BLaER1 treated with 17β-estradiol and CSF1 and Interleukin-3, amounts not matched to agents 10 nM and 100 nM (cell line): ENCODE data around the gene GNG2.

ENCODE experiments used
- H3K27ac ChIP-seq, 11 experiments: shearing (Covaris generic); formaldehyde crosslinking; 2 replicates each; pipeline ENCODE4 v1.8.1; 2022
- H3K27me3 ChIP-seq, 11 experiments: shearing (Covaris generic); formaldehyde crosslinking; 2 replicates each; pipeline ENCODE4 v1.8.1; 2022
- H3K36me3 ChIP-seq, 11 experiments: shearing (Covaris generic); formaldehyde crosslinking; 2 replicates each; pipeline ENCODE4 v1.8.1; 2022
- H3K4me1 ChIP-seq, 10 experiments: shearing (Covaris generic); formaldehyde crosslinking; 2 replicates each; pipeline ENCODE4 v1.8.1; 2022
- H3K4me2 ChIP-seq, 11 experiments: shearing (Covaris generic); formaldehyde crosslinking; 2 replicates each; pipeline ENCODE4 v1.8.1; 2022
- H3K4me3 ChIP-seq, 10 experiments: shearing (Covaris generic); formaldehyde crosslinking; 2 replicates each; pipeline ENCODE4 v1.8.1; 2022
- H3K9ac ChIP-seq, 11 experiments: shearing (Covaris generic); formaldehyde crosslinking; 2 replicates each; pipeline ENCODE4 v1.8.1; 2022
- H3K9me3 ChIP-seq, 11 experiments: shearing (Covaris generic); formaldehyde crosslinking; replicated peaks in 1 of 11; 2 replicates each; pipeline ENCODE4 v1.8.1; 2022
- H4K20me1 ChIP-seq, 11 experiments: shearing (Covaris generic); formaldehyde crosslinking; 2 replicates each; pipeline ENCODE4 v1.8.1; 2022
- Cebpa-rat ChIP-seq, 11 experiments: shearing (Covaris generic); IDR thresholded peaks; 2 replicates each; pipeline ENCODE4 v1.8.1; 2022

The GNG2 gene

GRCh38 chr14:51860164-51860824, at the start of gene GNG2:
TSS of gene GNG2 (plus strand) at chr14:51860612. CDS start at chr14:51950679, 90,067 bp downstream.
- H3K27me3 ChIP-seq, result no peaks in the 10 kb centered on the region
- no peak for TF ChIP-seq Cebpa-rat (IDR thresholded peaks at IDR 0.05)
- H3K4me1 ChIP-seq, result peaks cover 52 to 85% (median 63%) of the 10 kb centered on the region in 10 experiments
- peak within 1 kb of the TSS; percentile 63 to 91 (median 82) for H3K27ac ChIP-seq
- H3K9ac ChIP-seq, result peak within 1 kb of the TSS; percentile 80 to 87 (median 85)
- peaks cover 0 to 30% (median 0%) of the 10 kb centered on the region in 11 experiments; a peak in 3 of 22 replicates for H4K20me1 ChIP-seq
- H3K4me3 ChIP-seq, result peak within 1 kb of the TSS; percentile 64 to 83 (median 73)
- peak within 1 kb of the TSS; percentile 82 to 95 (median 89) for H3K4me2 ChIP-seq
- no peaks in the 10 kb centered on the region for H3K9me3 ChIP-seq
- no peaks in the 10 kb centered on the region for H3K36me3 ChIP-seq

DNA sequence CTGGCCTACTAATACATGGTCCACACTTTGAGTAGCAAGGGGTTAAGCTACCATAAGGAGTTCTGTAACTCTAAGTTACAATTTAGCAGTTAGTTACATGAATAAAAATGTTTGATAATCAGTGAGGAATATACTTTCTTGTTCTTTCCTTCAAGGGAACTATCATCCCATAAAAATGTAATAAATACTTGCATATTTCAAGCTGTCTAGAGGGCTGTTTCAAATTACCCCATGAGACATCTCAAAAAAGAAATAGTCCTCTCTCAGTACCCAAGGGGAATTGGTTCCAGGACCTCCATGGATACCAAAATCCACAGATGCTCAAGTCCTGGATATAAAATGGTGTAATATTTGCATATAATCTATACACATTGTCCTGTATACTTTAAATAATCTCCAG, 48.7 kb upstream of the GNG2 start:
- Histone ChIP-seq H3K9ac (no peak overlapping the region), H3K4me2 (no peak overlapping the region), H3K27me3 (no peaks in the 10 kb centered on the region), H3K4me1 (peaks cover 0 to 11% (median 0%) of the 10 kb centered on the region in 10 experiments; a peak in 6 of 20 replicates), H4K20me1 (no peaks in the 10 kb centered on the region), H3K27ac (no peak overlapping the region), H3K9me3 (peaks cover 4 to 12% (median 9%) of the 10 kb centered on the region in 11 experiments; a peak in 14 of 22 replicates), H3K4me3 (no peak overlapping the region), H3K36me3 (no peaks in the 10 kb centered on the region)
- no peak for TF ChIP-seq Cebpa-rat (IDR thresholded peaks at IDR 0.05)

DNA sequence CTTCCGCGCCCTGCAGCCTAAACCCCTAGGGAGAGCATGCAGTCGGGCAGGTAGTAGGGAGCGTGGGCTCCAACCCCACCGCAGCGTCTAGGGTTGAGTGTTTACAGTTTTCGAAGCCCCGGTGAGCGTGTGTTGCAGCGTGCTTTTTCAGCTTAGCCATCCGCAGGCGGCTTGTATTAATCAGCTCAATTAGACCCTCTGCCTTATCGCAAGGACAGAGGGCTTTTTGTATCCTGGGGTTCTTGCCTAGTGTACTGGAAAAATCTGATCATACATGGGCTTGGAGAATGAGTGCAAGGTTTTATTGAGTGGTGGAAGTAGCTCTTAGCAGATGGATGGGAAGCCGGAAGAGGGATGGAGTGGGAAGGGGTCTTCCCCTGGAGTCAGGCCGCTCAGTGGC, 44.4 kb upstream of the GNG2 start:
- TF ChIP-seq Cebpa-rat (IDR thresholded peaks at IDR 0.05), result no peak
- Histone ChIP-seq H3K4me2 (no peak overlapping the region), H3K4me3 (no peak overlapping the region), H3K9ac (no peak overlapping the region), H3K4me1 (peaks cover 0 to 11% (median 0%) of the 10 kb centered on the region in 10 experiments; a peak in 6 of 20 replicates), H3K27me3 (no peaks in the 10 kb centered on the region), H3K36me3 (no peaks in the 10 kb centered on the region), H3K27ac (no peak overlapping the region), H4K20me1 (no peaks in the 10 kb centered on the region), H3K9me3 (no peaks in the 10 kb centered on the region)

- H3K4me3 ChIP-seq, result no peak overlapping the region
- H3K27me3 ChIP-seq, result no peaks in the 10 kb centered on the region
- H3K9me3 ChIP-seq, result no peaks in the 10 kb centered on the region
- H3K9ac ChIP-seq, result no peak overlapping the region
- H3K36me3 ChIP-seq, result no peaks in the 10 kb centered on the region
- H3K27ac ChIP-seq, result no peak overlapping the region
- no peak overlapping the region for H3K4me2 ChIP-seq
- no peaks in the 10 kb centered on the region for H4K20me1 ChIP-seq
- no peak for TF ChIP-seq Cebpa-rat (IDR thresholded peaks at IDR 0.05)
- H3K4me1 ChIP-seq, result peaks cover 0 to 7% (median 0%) of the 10 kb centered on the region in 10 experiments; a peak in 6 of 20 replicates
Observed at GRCh38 chr14:51817326-51817725, 43.1 kb upstream of the GNG2 start.

DNA sequence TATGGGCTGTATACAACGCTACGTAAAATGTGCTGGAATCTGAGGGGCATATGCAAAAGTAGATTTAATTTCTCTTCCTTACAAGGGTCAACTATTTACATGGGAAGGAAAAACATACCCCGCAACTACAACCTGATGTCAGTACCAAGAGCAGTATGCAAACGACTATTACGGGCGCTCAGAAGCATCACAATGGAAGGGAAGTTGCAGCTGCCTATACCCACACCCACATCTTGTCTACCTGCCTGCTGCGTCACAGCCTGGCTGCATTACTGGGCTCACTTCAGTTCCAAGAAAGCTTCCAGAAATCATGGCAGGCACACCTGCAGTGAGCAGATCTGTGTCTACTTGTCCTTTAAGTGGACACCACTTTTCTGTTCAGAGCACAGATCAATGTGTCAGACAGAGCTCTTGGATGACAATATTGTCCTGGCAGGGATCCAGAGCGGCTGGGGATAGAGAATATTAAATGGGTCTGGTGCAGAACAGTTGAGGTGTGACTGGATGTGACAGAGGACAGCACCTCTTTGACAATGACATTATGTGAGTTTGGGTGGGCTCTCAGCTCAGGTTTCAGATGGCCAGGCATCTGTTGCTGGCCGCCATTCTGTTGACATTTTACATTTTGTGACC, 41.5 kb upstream of the GNG2 start:
- Histone ChIP-seq H3K4me2 (no peak overlapping the region), H3K36me3 (no peaks in the 10 kb centered on the region), H3K9me3 (no peaks in the 10 kb centered on the region), H3K4me3 (no peak overlapping the region), H3K27ac (no peak overlapping the region), H3K27me3 (no peaks in the 10 kb centered on the region), H3K9ac (no peak overlapping the region), H3K4me1 (no peaks in the 10 kb centered on the region), H4K20me1 (no peaks in the 10 kb centered on the region)
- TF ChIP-seq Cebpa-rat (IDR thresholded peaks at IDR 0.05), result no peak

GRCh38 chr14:51821822-51822221, 38.6 kb upstream of the GNG2 start:
- Histone ChIP-seq H3K27me3 (0 out of 22 replicates have a peak, but pooled peaks cover 0 to 1% (median 0%) of the 10 kb centered on the region in 11 experiments), H4K20me1 (no peaks in the 10 kb centered on the region), H3K9ac (no peak overlapping the region), H3K4me2 (no peak overlapping the region), H3K36me3 (no peaks in the 10 kb centered on the region), H3K4me3 (no peak overlapping the region), H3K4me1 (peaks cover 0 to 17% (median 14%) of the 10 kb centered on the region in 10 experiments; a peak in 13 of 20 replicates), H3K9me3 (no peaks in the 10 kb centered on the region), H3K27ac (no peak overlapping the region)
- TF ChIP-seq Cebpa-rat (IDR thresholded peaks at IDR 0.05), result no peak

- no peak overlapping the region for H3K4me3 ChIP-seq
- peaks cover 5 to 24% (median 20%) of the 10 kb centered on the region in 10 experiments for H3K4me1 ChIP-seq
- H3K9me3 ChIP-seq, result no peaks in the 10 kb centered on the region
- no peak for TF ChIP-seq Cebpa-rat (IDR thresholded peaks at IDR 0.05)
- no peak overlapping the region for H3K27ac ChIP-seq
- no peak overlapping the region for H3K9ac ChIP-seq
- H4K20me1 ChIP-seq, result no peaks in the 10 kb centered on the region
- 0 out of 22 replicates have a peak, but pooled peaks cover 0 to 3% (median 0%) of the 10 kb centered on the region in 11 experiments for H3K27me3 ChIP-seq
- H3K36me3 ChIP-seq, result no peaks in the 10 kb centered on the region
- H3K4me2 ChIP-seq, result no peak overlapping the region
Observed at GRCh38 chr14:51822499-51822898, 37.9 kb upstream of the GNG2 start.

GRCh38 chr14:51823706-51824105, 36.7 kb upstream of the GNG2 start:
- Histone ChIP-seq H3K27me3 (peaks cover 0 to 7% (median 0%) of the 10 kb centered on the region in 11 experiments; a peak in 1 of 22 replicates), H3K4me3 (no peak overlapping the region), H3K36me3 (no peaks in the 10 kb centered on the region), H3K4me1 (peaks cover 17 to 36% (median 32%) of the 10 kb centered on the region in 10 experiments), H3K9ac (no peak overlapping the region), H3K9me3 (no peaks in the 10 kb centered on the region), H3K4me2 (no peak overlapping the region), H3K27ac (no peak overlapping the region), H4K20me1 (no peaks in the 10 kb centered on the region; a peak in 2 of 22 replicates)
- TF ChIP-seq Cebpa-rat (IDR thresholded peaks at IDR 0.05), result no peak

- Histone ChIP-seq H4K20me1 (no peaks in the 10 kb centered on the region; a peak in 2 of 22 replicates), H3K36me3 (no peaks in the 10 kb centered on the region), H3K27me3 (peaks cover 0 to 11% (median 0%) of the 10 kb centered on the region in 11 experiments; a peak in 2 of 22 replicates), H3K4me3 (no peak overlapping the region), H3K9ac (no peak overlapping the region), H3K4me2 (no peak overlapping the region), H3K4me1 (peaks cover 20 to 41% (median 37%) of the 10 kb centered on the region in 10 experiments), H3K9me3 (no peaks in the 10 kb centered on the region), H3K27ac (no peak overlapping the region)
- TF ChIP-seq Cebpa-rat (IDR thresholded peaks at IDR 0.05), result no peak
Observed at GRCh38 chr14:51824191-51824590, 36.2 kb upstream of the GNG2 start.
